K562 (cell line): Measurements from ENCODE around the gene SLIT1. TPM values are rescaled to one million over a fixed set of nuclear protein-coding genes. Genes with fewer than 3 reads are reported as not detected.

Experiments used
- ATAC-seq: fragments of 200-7000 bp; cut with Tn5 transposase; 3 replicates; pipeline ENCODE4 v1.9.1; 2020; ENCODE audit warnings: moderate library complexity
- BruUV-seq: library from RNA; stranded (reverse); fragments of 400-500 nt; replicated peaks from 2 replicates; lab custom pipeline; 2021; lab: Mats Ljungman, UMichigan
- CTCF ChIA-PET: fragments of 300-600 bp; formaldehyde crosslinking; extraction: SDS; loops from one replicate; lab custom pipeline; 2021; ENCODE audit warnings: low intra/inter-chr PET ratio; lab: Yijun Ruan, JAX
- POLR2A ChIA-PET: fragments of 300-600, 350-650 bp; sonication (Branson Sonifier 250); formaldehyde crosslinking; extraction: SDS; loops from one replicate; lab custom pipeline; 2021; ENCODE audit warnings: antibody characterized with exemption, inconsistent platforms; lab: Yijun Ruan, JAX
- DNase-seq, 4 experiments: peaks; one replicate each; pipeline versions ENCODE4 v3.0.0 to v3.0.0-alpha.2; 2011 to 2018; ENCODE audit warnings: low spot score in 3 of 4, mixed read lengths in 3 of 4; ENCODE audit errors: extremely low read depth in 1 of 4
- FAIRE-seq: peaks from 2 replicates; lab custom pipeline; 2011; peaks lifted over from hg19 to GRCh38; lab: Jason Lieb, UNC
- H2AFZ ChIP-seq: 2 replicates; pipeline ENCODE4 v1.6.0; 2011; ENCODE audit warnings: low read depth, low read length, control low read depth, inconsistent platforms
- H3K27ac ChIP-seq: fragments of 200-600 bp; 3 replicates; pipeline ENCODE4 v1.8.0; 2011; ENCODE audit warnings: low read depth, mild to moderate bottlenecking, control low read depth, inconsistent platforms, low read length, moderate library complexity, mixed read lengths; ENCODE audit errors: extremely low read depth
- H3K27me3 ChIP-seq, 2 experiments: fragments of 300-600 bp in 1 of 2; 2 replicates in 1 of 2; 3 replicates in 1 of 2; pipeline versions ENCODE4 v1.6.0 to v1.8.0; 2011; ENCODE audit warnings: inconsistent platforms in 2 of 2, low read length in 2 of 2, mild to moderate bottlenecking in 1 of 2, mixed read lengths in 1 of 2, moderate library complexity in 1 of 2; ENCODE audit not compliant: control insufficient read depth in 2 of 2, insufficient read depth in 2 of 2
- H3K36me3 ChIP-seq: fragments of 300-600 bp; 3 replicates; pipeline ENCODE4 v1.8.0; 2011; ENCODE audit warnings: mild to moderate bottlenecking, low read length, inconsistent platforms; ENCODE audit not compliant: control insufficient read depth, insufficient read depth
- H3K4me1 ChIP-seq, 2 experiments: fragments of 200-600 bp in 1 of 2; replicated peaks in 1 of 2; 2 replicates in 1 of 2; 3 replicates in 1 of 2; pipeline versions ENCODE4 v1.5.1 to v1.8.0; 2011; ENCODE audit warnings: inconsistent platforms in 2 of 2, low read length in 2 of 2, mild to moderate bottlenecking in 1 of 2, mixed read lengths in 1 of 2, moderate library complexity in 1 of 2; ENCODE audit not compliant: control insufficient read depth in 2 of 2, insufficient read depth in 2 of 2
- H3K4me2 ChIP-seq: 2 replicates; pipeline ENCODE4 v1.6.1; 2011; ENCODE audit warnings: low read length, control low read depth, inconsistent platforms, mixed read lengths; ENCODE audit not compliant: insufficient read depth
- H3K4me3 ChIP-seq: fragments of 200-600 bp; sonication (generic), shearing (Covaris generic); 2 replicates; pipeline ENCODE4 v1.5.1; 2016; ENCODE audit warnings: control low read depth, inconsistent platforms
- H3K79me2 ChIP-seq: fragments of 200-600 bp; 3 replicates; pipeline ENCODE4 v1.8.0; 2011; ENCODE audit warnings: low read length, inconsistent platforms; ENCODE audit not compliant: control insufficient read depth, insufficient read depth
- H3K9ac ChIP-seq, 2 experiments: 2 replicates each; pipeline versions ENCODE4 v1.6.0 to v1.6.1; 2011; ENCODE audit warnings: low read depth in 2 of 2, low read length in 2 of 2, control low read depth in 1 of 2, inconsistent platforms in 1 of 2, mild to moderate bottlenecking in 1 of 2, mixed read lengths in 1 of 2; ENCODE audit not compliant: insufficient read depth in 1 of 2
- H3K9me1 ChIP-seq: one replicate; pipeline ENCODE4 v1.6.0; 2011; ENCODE audit warnings: inconsistent platforms, mild to moderate bottlenecking, low read length, moderate library complexity; ENCODE audit not compliant: control insufficient read depth, insufficient read depth
- H3K9me3 ChIP-seq: replicated peaks from 2 replicates; pipeline ENCODE4 v1.5.1; 2011; ENCODE audit warnings: low read depth, low read length, inconsistent platforms; ENCODE audit not compliant: control insufficient read depth, insufficient read depth
- H4K20me1 ChIP-seq: replicated peaks from 2 replicates; pipeline ENCODE4 v1.6.1; 2011; ENCODE audit warnings: low read length, inconsistent platforms, mixed read lengths; ENCODE audit not compliant: control insufficient read depth, insufficient read depth
- COPS2 ChIP-seq: fragments of 450-650 bp; conservative IDR thresholded peaks from 2 replicates; pipeline ENCODE4 v1.6.1; 2016; ENCODE audit warnings: mild to moderate bottlenecking, moderate library complexity
- PPARD ChIP-seq: fragments of 250-450 bp; sonication (Bioruptor Pico); IDR thresholded peaks from 2 replicates; pipeline ENCODE4 v1.8.0; 2022; ENCODE audit warnings: inconsistent platforms, mild to moderate bottlenecking, moderate library complexity
- SAP30 ChIP-seq: fragments of 200-600 bp; sonication (generic); IDR thresholded peaks from 2 replicates; pipeline ENCODE4 v1.6.1; 2012; ENCODE audit warnings: borderline replicate concordance, low read depth, mild to moderate bottlenecking, moderate library complexity, low read length, control low read depth, inconsistent platforms; ENCODE audit not compliant: insufficient read depth, poor library complexity, severe bottlenecking
- WGBS: fragments of 100-300 bp; shearing (Covaris generic); methylation state at CpG from one replicate; pipeline ENCODE4 v1.1.6; 2016; ENCODE audit warnings: low coverage, mixed read lengths; ENCODE audit not compliant: insufficient coverage; ENCODE audit errors: missing lambda C conversion rate; 5-methylcytosine and 5-hydroxymethylcytosine counted together
- in situ Hi-C: fragments of 300-500 bp; cut with MboI; formaldehyde crosslinking; loops from 4 replicates; pipeline ENCODE4 v1.15.0; 2018; ENCODE audit warnings: inconsistent platforms, mixed read lengths
- intact Hi-C: fragments of 100-400 bp; cut with micrococcal nuclease; formaldehyde crosslinking; loops from 2 replicates; pipeline ENCODE4 v1.14.2; 2022
- polyA plus RNA-seq, 8 experiments: library from polyadenylated mRNA; depleted of rRNA in 4 of 8; stranded (reverse) in 5 of 8; unstranded in 3 of 8; fragments of >200 nt; fragmentation: Nextera tagmentation in 2 of 8; fragmentation: Illumina TruSeq in 1 of 8; extraction: Ambion mirVana in 2 of 8; extraction: Trizol in 1 of 8; gene quantifications; 2 replicates each; pipeline versions ENCODE4 v1.2.1 to v1.2.3, GENCODE V29; 2011 to 2014; ENCODE audit warnings: inconsistent platforms in 1 of 8, missing spikeins in 1 of 8
- total RNA-seq, 7 experiments: library from RNA; depleted of rRNA in 6 of 7; stranded (reverse); fragments of >200 nt in 6 of 7; fragmentation: Illumina TruSeq in 2 of 7; extraction: Trizol in 2 of 7; gene quantifications; 2 replicates each; pipeline versions ENCODE4 v1.2.1 to v1.2.3, GENCODE V29; 2011 to 2021; ENCODE audit warnings: low replicate concordance in 1 of 7
- TF ChIP-seq, protein P1 (sequence below): sonication (generic); formaldehyde crosslinking; IDR thresholded peaks from 2 replicates; pipeline ENCODE4 v1.8.1; 2023; ENCODE audit warnings: mild to moderate bottlenecking, missing genetic modification reagents
- TF ChIP-seq, protein P2 (sequence below), 2 experiments: fragments of 150-350 bp in 1 of 2; IDR thresholded peaks; 2 replicates each; pipeline ENCODE4 v1.6.1; 2012 to 2016; ENCODE audit warnings: low read depth in 2 of 2, low read length in 2 of 2, mild to moderate bottlenecking in 1 of 2, moderate library complexity in 1 of 2

The SLIT1 gene
- total and polyA plus RNA-seq, 9 of the 15 experiments (the other 6 are each of a cell fraction or from before 2014, with no cell fraction given), result 0.01 to 0.11 (median 0.04) TPM; not detected in 3

DNA sequence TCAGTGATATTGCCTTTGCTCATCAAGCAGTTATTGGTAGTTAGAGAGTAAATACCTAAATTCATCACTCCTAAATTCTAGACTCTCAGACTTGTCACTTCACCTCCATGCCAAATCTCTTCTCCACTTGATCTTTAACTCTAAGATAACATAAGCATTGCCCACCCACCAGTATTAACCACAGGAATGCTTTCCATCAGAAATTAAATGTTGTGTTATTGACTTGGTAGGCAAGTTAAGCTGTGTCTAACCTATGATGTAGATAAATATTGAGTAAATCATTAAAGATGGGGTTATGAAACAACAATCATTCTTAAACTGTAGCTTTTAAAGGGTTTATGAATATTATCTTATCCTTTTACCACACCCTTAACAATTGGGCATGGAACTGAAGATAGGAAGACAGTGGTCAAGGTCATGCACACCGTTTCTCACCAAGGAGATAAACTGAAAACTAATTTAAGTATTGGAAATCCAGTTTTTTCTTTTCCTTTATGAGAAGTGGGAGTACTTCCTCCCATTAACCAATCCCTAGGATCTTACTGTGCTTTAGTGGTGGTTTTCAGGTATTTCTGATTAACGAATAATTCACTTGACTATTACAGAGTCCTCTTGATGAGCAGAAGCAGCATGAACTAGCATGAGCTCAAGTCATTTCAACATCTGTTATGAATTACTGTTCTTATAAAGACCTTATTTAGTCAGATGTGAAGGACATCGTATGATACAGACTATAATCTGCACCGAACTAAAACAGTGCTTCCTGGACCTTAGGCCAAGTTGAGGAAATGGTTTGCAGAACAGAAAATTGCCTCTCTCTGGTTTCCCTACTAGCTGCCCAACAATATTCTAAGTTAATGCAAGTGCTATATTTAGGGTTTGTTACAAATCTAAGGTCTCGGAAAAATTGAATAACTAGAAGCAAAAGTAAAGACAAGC is 211.7 kb downstream of the SLIT1 start:
- no peaks in the 10 kb centered on the region for H4K20me1 ChIP-seq
- H2AFZ ChIP-seq, result no peak overlapping the region
- no peaks in the 10 kb centered on the region for H3K79me2 ChIP-seq
- CTCF ChIA-PET, result no interaction called here
- no peak for DNase-seq
- no peak overlapping the region for H3K9ac ChIP-seq
- ATAC-seq, result no peak
- in situ Hi-C loops (no loop called here), intact Hi-C loops (no loop called here)
- H3K9me1 ChIP-seq, result no peaks in the 10 kb centered on the region
- POLR2A ChIA-PET, result interaction anchor here (1.2 to 1.3 kb wide), 2 partner anchors 10 to 13 kb away, joined by 3 to 4 read pairs; no protein-coding TSS in a partner anchor
- no peak overlapping the region for H3K27ac ChIP-seq
- H3K27me3 ChIP-seq, result no peaks in the 10 kb centered on the region
- no peak for FAIRE-seq
- H3K36me3 ChIP-seq, result no peaks in the 10 kb centered on the region
- BruUV-seq, result no TSS peak
- H3K9me3 ChIP-seq, result no peaks in the 10 kb centered on the region
- no peak overlapping the region for H3K4me3 ChIP-seq
- TF ChIP-seq SAP30, result no peak
- TF ChIP-seq, protein P1, sequence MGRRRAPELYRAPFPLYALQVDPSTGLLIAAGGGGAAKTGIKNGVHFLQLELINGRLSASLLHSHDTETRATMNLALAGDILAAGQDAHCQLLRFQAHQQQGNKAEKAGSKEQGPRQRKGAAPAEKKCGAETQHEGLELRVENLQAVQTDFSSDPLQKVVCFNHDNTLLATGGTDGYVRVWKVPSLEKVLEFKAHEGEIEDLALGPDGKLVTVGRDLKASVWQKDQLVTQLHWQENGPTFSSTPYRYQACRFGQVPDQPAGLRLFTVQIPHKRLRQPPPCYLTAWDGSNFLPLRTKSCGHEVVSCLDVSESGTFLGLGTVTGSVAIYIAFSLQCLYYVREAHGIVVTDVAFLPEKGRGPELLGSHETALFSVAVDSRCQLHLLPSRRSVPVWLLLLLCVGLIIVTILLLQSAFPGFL (CRISPR knock-in tag), result no peak
- TF ChIP-seq, protein P2, sequence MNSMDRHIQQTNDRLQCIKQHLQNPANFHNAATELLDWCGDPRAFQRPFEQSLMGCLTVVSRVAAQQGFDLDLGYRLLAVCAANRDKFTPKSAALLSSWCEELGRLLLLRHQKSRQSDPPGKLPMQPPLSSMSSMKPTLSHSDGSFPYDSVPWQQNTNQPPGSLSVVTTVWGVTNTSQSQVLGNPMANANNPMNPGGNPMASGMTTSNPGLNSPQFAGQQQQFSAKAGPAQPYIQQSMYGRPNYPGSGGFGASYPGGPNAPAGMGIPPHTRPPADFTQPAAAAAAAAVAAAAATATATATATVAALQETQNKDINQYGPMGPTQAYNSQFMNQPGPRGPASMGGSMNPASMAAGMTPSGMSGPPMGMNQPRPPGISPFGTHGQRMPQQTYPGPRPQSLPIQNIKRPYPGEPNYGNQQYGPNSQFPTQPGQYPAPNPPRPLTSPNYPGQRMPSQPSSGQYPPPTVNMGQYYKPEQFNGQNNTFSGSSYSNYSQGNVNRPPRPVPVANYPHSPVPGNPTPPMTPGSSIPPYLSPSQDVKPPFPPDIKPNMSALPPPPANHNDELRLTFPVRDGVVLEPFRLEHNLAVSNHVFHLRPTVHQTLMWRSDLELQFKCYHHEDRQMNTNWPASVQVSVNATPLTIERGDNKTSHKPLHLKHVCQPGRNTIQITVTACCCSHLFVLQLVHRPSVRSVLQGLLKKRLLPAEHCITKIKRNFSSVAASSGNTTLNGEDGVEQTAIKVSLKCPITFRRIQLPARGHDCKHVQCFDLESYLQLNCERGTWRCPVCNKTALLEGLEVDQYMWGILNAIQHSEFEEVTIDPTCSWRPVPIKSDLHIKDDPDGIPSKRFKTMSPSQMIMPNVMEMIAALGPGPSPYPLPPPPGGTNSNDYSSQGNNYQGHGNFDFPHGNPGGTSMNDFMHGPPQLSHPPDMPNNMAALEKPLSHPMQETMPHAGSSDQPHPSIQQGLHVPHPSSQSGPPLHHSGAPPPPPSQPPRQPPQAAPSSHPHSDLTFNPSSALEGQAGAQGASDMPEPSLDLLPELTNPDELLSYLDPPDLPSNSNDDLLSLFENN (IDR thresholded peaks at IDR 0.05; ENCODE audit: low read depth in 2 of 2, low read length in 2 of 2), result no peak
- TF ChIP-seq COPS2, result no peak
- no peak for TF ChIP-seq PPARD
- TF ChIP-seq, all 486 proteins: peak for 0
- Histone ChIP-seq H3K4me1 (no peaks in the 10 kb centered on the region; a peak in 2 of 5 replicates), H3K4me2 (no peak overlapping the region)
- 68% methylated on average over 5 of the region's 5 CpGs for WGBS
